HCT116 (cell line): ENCODE measurements around the gene PNMA5. TPM values are rescaled to one million over a fixed set of nuclear protein-coding genes. Genes with fewer than 3 reads are reported as not detected.

ENCODE experiments used
- ATAC-seq: fragments of 200-7000 bp; cut with Tn5 transposase; 2 replicates; pipeline ENCODE4 v1.9.1; 2020; ENCODE audit warnings: mild to moderate bottlenecking, moderate library complexity
- BruUV-seq: library from RNA; stranded (reverse); fragments of 400-500 nt; replicated peaks from 2 replicates; lab custom pipeline; 2021; lab: Mats Ljungman, UMichigan
- CTCF ChIA-PET: fragments of 300-600 bp; sonication (Branson Sonifier 250); formaldehyde crosslinking; loops from one replicate; lab custom pipeline; 2021; ENCODE audit warnings: antibody characterized with exemption; lab: Charles Lee
- POLR2A ChIA-PET: fragments of 300-600, 350-600 bp; sonication (Branson Sonifier 250); formaldehyde crosslinking; loops from one replicate; lab custom pipeline; 2021; ENCODE audit warnings: antibody characterized with exemption; lab: Charles Lee
- RAD21 ChIA-PET, 2 experiments: fragments of 300-600 bp; sonication (Branson Sonifier 250); formaldehyde crosslinking; loops; one replicate each; lab custom pipeline; 2023; ENCODE audit warnings: low total read pairs in 2 of 2; ENCODE audit not compliant: uncharacterized antibody in 2 of 2, unreplicated experiment in 2 of 2, low non-redundant PET in 1 of 2; lab: Charles Lee
- DNase-seq: peaks from one replicate; pipeline ENCODE4 v3.0.0-alpha.2; 2010; ENCODE audit warnings: low read depth, low spot score
- H2AFZ ChIP-seq: fragments of 200-600 bp; shearing (Covaris generic), sonication (generic); 2 replicates; pipeline ENCODE4 v1.6.1; 2017; ENCODE audit warnings: low read depth, mixed run types, mixed read lengths, antibody characterized with exemption, low read length; ENCODE audit not compliant: poor library complexity, severe bottlenecking
- H3K27ac ChIP-seq: 2 replicates; pipeline ENCODE4 v1.5.1; 2012; ENCODE audit warnings: low read depth, low read length
- H3K27me3 ChIP-seq: fragments of 200-600 bp; sonication (generic); 2 replicates; pipeline ENCODE4 v1.6.1; 2016; ENCODE audit warnings: mixed run types, low read length, mixed read lengths; ENCODE audit not compliant: insufficient read depth
- H3K36me3 ChIP-seq, 2 experiments: fragments of 200-500 bp in 1 of 2; fragments of 200-600 bp in 1 of 2; sonication (Bioruptor generic) in 1 of 2; sonication (generic) in 1 of 2; 2 replicates each; pipeline versions ENCODE4 v1.5.1 to v1.6.1; 2014 to 2016; ENCODE audit warnings: low read length in 2 of 2, inconsistent platforms in 1 of 2, mixed read lengths in 1 of 2, mixed run types in 1 of 2; ENCODE audit not compliant: insufficient read depth in 2 of 2, control insufficient read depth in 1 of 2
- H3K4me1 ChIP-seq, 2 experiments: fragments of 200-600 bp in 1 of 2; sonication (generic) in 1 of 2; 2 replicates each; pipeline versions ENCODE4 v1.5.1 to v1.6.1; 2012 to 2017; ENCODE audit warnings: low read length in 2 of 2, inconsistent platforms in 1 of 2, mild to moderate bottlenecking in 1 of 2, mixed read lengths in 1 of 2, mixed run types in 1 of 2, moderate library complexity in 1 of 2; ENCODE audit not compliant: insufficient read depth in 2 of 2, control insufficient read depth in 1 of 2
- H3K4me2 ChIP-seq: fragments of 200-600 bp; sonication (generic); 2 replicates; pipeline ENCODE4 v1.6.1; 2017; ENCODE audit warnings: mixed run types, low read length, mixed read lengths
- H3K4me3 ChIP-seq, 2 experiments: fragments of 200-600 bp in 1 of 2; sonication (generic) in 1 of 2; replicated peaks in 1 of 2; 2 replicates each; pipeline ENCODE4 v1.5.1; 2011 to 2016; ENCODE audit warnings: low read length in 2 of 2, control low read depth in 1 of 2, low read depth in 1 of 2, mild to moderate bottlenecking in 1 of 2, mixed read lengths in 1 of 2, mixed run types in 1 of 2
- H3K79me2 ChIP-seq: fragments of 200-600 bp; sonication (generic); 2 replicates; pipeline ENCODE4 v1.6.1; 2017; ENCODE audit warnings: mild to moderate bottlenecking, mixed run types, low read length, moderate library complexity, mixed read lengths; ENCODE audit not compliant: insufficient read depth
- H3K9ac ChIP-seq: fragments of 200-600 bp; sonication (generic); 2 replicates; pipeline ENCODE4 v1.6.1; 2016; ENCODE audit warnings: low read length, mixed read lengths
- H3K9me2 ChIP-seq: fragments of 200-600 bp; sonication (generic), shearing (Covaris generic); 2 replicates; pipeline ENCODE4 v1.6.1; 2017; ENCODE audit warnings: mixed run types, mild to moderate bottlenecking, moderate library complexity; ENCODE audit not compliant: insufficient read depth
- H3K9me3 ChIP-seq, 2 experiments: fragments of 200-500 bp in 1 of 2; fragments of 200-600 bp in 1 of 2; sonication (Bioruptor generic) in 1 of 2; sonication (generic) in 1 of 2; 2 replicates each; pipeline ENCODE4 v1.6.1; 2014 to 2017; ENCODE audit warnings: low read length in 2 of 2, mixed read lengths in 2 of 2, inconsistent platforms in 1 of 2, low read depth in 1 of 2, mild to moderate bottlenecking in 1 of 2, mixed run types in 1 of 2, moderate library complexity in 1 of 2; ENCODE audit not compliant: control insufficient read depth in 1 of 2, insufficient read depth in 1 of 2
- H4K20me1 ChIP-seq: fragments of 200-600 bp; sonication (generic), shearing (Covaris generic); 2 replicates; pipeline ENCODE4 v1.6.1; 2017; ENCODE audit warnings: mixed run types, mild to moderate bottlenecking, moderate library complexity; ENCODE audit not compliant: insufficient read depth
- CEBPB ChIP-seq: IDR thresholded peaks from 2 replicates; pipeline ENCODE4 v1.6.1; 2012; ENCODE audit warnings: low read depth
- EZH2 ChIP-seq: fragments of 200-600 bp; sonication (generic); IDR thresholded peaks from 2 replicates; pipeline ENCODE4 v1.6.1; 2017; ENCODE audit warnings: antibody characterized with exemption, mixed run types
- EZH2phosphoT487 ChIP-seq: fragments of 200-600 bp; IDR thresholded peaks from 2 replicates; pipeline ENCODE4 v1.6.1; 2018; ENCODE audit warnings: antibody characterized with exemption, borderline replicate concordance
- JUND ChIP-seq: IDR thresholded peaks from 2 replicates; pipeline ENCODE4 v1.6.1; 2012
- POLR2A ChIP-seq: IDR thresholded peaks from 2 replicates; pipeline ENCODE4 v1.7.0; 2011; ENCODE audit warnings: borderline replicate concordance; ENCODE audit not compliant: insufficient read depth, insufficient read length; ENCODE audit errors: extremely low read depth
- RAD21 ChIP-seq: IDR thresholded peaks from 2 replicates; pipeline ENCODE4 v1.6.1; 2012; ENCODE audit warnings: low read depth, mild to moderate bottlenecking
- SP1 ChIP-seq: IDR thresholded peaks from 2 replicates; pipeline ENCODE4 v1.6.1; 2012; ENCODE audit warnings: low read depth
- SRF ChIP-seq: IDR thresholded peaks from 2 replicates; pipeline ENCODE4 v1.6.1; 2012; ENCODE audit warnings: low read depth
- ZFX ChIP-seq: fragments of 450-650 bp; IDR thresholded peaks from 2 replicates; pipeline ENCODE4 v1.6.1; 2017
- ZNF274 ChIP-seq: fragments of 200-500 bp; sonication (Bioruptor generic); IDR thresholded peaks from 2 replicates; pipeline ENCODE4 v1.6.1; 2014; ENCODE audit warnings: mild to moderate bottlenecking, low read depth, low read length, inconsistent platforms
- intact Hi-C: fragments of 100-400 bp; cut with micrococcal nuclease; formaldehyde crosslinking; loops from 2 replicates; pipeline ENCODE4 v1.10.0; 2022
- total RNA-seq: library from RNA; stranded (reverse); gene quantifications from one replicate; pipeline ENCODE4 v1.2.1, GENCODE V29; 2021; ENCODE audit not compliant: unreplicated experiment
- TF ChIP-seq, protein P1 (sequence below): IDR thresholded peaks from 2 replicates; pipeline ENCODE4 v1.6.1; 2012; ENCODE audit warnings: low read depth

PNMA5 gene
- total RNA-seq, 1 experiment from 2014 or later, result not detected

DNA sequence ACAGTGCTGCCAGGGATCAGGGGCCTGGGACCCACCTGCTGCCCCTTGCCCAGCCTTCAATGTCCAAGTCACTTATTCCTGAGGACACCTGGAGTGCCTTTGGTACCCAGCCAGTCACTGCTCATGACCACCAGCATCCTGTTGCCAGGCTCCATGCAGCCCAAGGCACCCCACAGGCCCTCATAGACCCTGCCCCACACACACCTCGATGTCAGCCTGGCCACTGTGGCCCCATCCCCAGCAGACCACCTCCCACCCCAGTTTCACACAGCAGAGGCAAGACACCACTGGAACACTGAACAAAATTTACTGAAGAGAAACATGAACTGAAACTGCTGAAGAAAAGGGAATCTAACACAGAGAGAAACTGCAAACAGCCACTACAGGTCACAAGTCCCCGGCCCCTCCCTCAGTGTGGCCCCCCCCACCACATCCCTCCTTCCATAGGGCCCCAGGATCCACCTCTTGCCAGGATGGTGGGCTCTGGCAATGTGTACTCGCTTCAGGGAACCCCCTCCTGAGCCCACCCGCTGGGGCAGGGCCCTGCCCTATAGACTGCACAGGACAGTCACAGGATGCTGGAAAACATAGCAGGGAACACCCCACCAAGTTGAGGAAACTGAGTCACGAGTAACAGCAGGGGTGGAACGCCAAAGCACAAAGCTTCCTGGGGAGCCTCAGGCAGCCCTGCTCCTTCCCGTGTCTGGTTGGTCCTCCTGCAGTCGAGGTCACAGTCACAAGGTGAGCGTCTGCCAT lies 5.2 kb downstream of the PNMA5 start:
- no peaks in the 10 kb centered on the region for H3K36me3 ChIP-seq
- no peak overlapping the region for H3K27ac ChIP-seq
- CTCF ChIA-PET, result no interaction called here
- no peak overlapping the region for H3K4me2 ChIP-seq
- RAD21 ChIA-PET, result no interaction called here
- TF ChIP-seq, protein P1, sequence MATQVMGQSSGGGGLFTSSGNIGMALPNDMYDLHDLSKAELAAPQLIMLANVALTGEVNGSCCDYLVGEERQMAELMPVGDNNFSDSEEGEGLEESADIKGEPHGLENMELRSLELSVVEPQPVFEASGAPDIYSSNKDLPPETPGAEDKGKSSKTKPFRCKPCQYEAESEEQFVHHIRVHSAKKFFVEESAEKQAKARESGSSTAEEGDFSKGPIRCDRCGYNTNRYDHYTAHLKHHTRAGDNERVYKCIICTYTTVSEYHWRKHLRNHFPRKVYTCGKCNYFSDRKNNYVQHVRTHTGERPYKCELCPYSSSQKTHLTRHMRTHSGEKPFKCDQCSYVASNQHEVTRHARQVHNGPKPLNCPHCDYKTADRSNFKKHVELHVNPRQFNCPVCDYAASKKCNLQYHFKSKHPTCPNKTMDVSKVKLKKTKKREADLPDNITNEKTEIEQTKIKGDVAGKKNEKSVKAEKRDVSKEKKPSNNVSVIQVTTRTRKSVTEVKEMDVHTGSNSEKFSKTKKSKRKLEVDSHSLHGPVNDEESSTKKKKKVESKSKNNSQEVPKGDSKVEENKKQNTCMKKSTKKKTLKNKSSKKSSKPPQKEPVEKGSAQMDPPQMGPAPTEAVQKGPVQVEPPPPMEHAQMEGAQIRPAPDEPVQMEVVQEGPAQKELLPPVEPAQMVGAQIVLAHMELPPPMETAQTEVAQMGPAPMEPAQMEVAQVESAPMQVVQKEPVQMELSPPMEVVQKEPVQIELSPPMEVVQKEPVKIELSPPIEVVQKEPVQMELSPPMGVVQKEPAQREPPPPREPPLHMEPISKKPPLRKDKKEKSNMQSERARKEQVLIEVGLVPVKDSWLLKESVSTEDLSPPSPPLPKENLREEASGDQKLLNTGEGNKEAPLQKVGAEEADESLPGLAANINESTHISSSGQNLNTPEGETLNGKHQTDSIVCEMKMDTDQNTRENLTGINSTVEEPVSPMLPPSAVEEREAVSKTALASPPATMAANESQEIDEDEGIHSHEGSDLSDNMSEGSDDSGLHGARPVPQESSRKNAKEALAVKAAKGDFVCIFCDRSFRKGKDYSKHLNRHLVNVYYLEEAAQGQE, result no peak
- TF ChIP-seq SRF, result no peak
- no peak for TF ChIP-seq EZH2phosphoT487
- TF ChIP-seq ZNF274, result no peak
- no peak for TF ChIP-seq RAD21
- ATAC-seq, result no peak
- intact Hi-C loops, result no loop called here
- H3K9me2 ChIP-seq, result no peaks in the 10 kb centered on the region
- no peak overlapping the region for H3K4me3 ChIP-seq
- H3K4me1 ChIP-seq, result no peaks in the 10 kb centered on the region
- no peak for DNase-seq
- no peak overlapping the region for H3K9ac ChIP-seq
- no peaks in the 10 kb centered on the region for H3K9me3 ChIP-seq
- POLR2A ChIA-PET, result no interaction called here
- no peaks in the 10 kb centered on the region for H3K79me2 ChIP-seq
- no peak overlapping the region for H2AFZ ChIP-seq
- no peaks in the 10 kb centered on the region for H4K20me1 ChIP-seq
- H3K27me3 ChIP-seq, result no peaks in the 10 kb centered on the region
- BruUV-seq, result no TSS peak

DNA sequence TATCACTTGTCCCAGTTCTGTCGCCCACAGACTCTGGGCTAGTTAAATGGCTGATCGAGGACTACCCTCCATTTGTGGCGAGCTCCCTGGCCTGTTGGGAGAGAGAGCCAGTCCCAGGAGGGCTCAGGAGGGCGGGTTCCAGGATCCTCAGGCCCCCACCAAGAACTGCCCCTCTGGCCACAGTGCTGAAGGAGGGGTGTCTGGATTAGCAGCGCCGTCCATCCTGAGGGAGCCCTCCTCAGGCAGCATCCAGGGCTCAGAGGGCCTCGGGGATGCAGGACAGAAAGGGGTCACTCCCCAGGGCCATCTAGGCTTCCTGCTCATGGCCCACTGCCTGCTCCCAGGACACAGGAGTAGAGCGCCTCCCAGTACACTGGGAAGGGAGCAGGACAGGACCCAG lies 6.1 kb downstream of the PNMA5 start:
- Histone ChIP-seq H4K20me1 (no peaks in the 10 kb centered on the region), H3K4me2 (no peak overlapping the region), H3K27me3 (no peaks in the 10 kb centered on the region), H3K9me2 (no peaks in the 10 kb centered on the region), H3K36me3 (no peaks in the 10 kb centered on the region), H3K9ac (no peak overlapping the region), H2AFZ (no peak overlapping the region), H3K79me2 (no peaks in the 10 kb centered on the region), H3K27ac (no peak overlapping the region), H3K9me3 (no peaks in the 10 kb centered on the region), H3K4me1 (no peaks in the 10 kb centered on the region), H3K4me3 (no peak overlapping the region)
- ATAC-seq, result no peak
- no TSS peak for BruUV-seq
- RAD21 ChIA-PET, result no interaction called here
- CTCF ChIA-PET, result no interaction called here
- intact Hi-C loops, result no loop called here
- no peak for DNase-seq
- POLR2A ChIA-PET, result no interaction called here
- TF ChIP-seq, protein P1, result no peak
- TF ChIP-seq EZH2 (no peak), ZFX (no peak), CEBPB (no peak), SRF (no peak), RAD21 (no peak), JUND (no peak), EZH2phosphoT487 (no peak), POLR2A (no peak), SP1 (no peak)
